HCT116 (cell line): ENCODE measurements around the gene TALDO1. TPM values are rescaled to one million over a fixed set of nuclear protein-coding genes. Genes with fewer than 3 reads are reported as not detected.

ENCODE experiments used
- ATAC-seq: fragments of 200-7000 bp; cut with Tn5 transposase; 2 replicates; pipeline ENCODE4 v1.9.1; 2020; ENCODE audit warnings: mild to moderate bottlenecking, moderate library complexity
- BruUV-seq: library from RNA; stranded (reverse); fragments of 400-500 nt; replicated peaks from 2 replicates; lab custom pipeline; 2021; lab: Mats Ljungman, UMichigan
- CTCF ChIA-PET: fragments of 300-600 bp; sonication (Branson Sonifier 250); formaldehyde crosslinking; loops from one replicate; lab custom pipeline; 2021; ENCODE audit warnings: antibody characterized with exemption; lab: Charles Lee
- POLR2A ChIA-PET: fragments of 300-600, 350-600 bp; sonication (Branson Sonifier 250); formaldehyde crosslinking; loops from one replicate; lab custom pipeline; 2021; ENCODE audit warnings: antibody characterized with exemption; lab: Charles Lee
- RAD21 ChIA-PET, 2 experiments: fragments of 300-600 bp; sonication (Branson Sonifier 250); formaldehyde crosslinking; loops; one replicate each; lab custom pipeline; 2023; ENCODE audit warnings: low total read pairs in 2 of 2; ENCODE audit not compliant: uncharacterized antibody in 2 of 2, unreplicated experiment in 2 of 2, low non-redundant PET in 1 of 2; lab: Charles Lee
- DNase-seq: peaks from one replicate; pipeline ENCODE4 v3.0.0-alpha.2; 2010; ENCODE audit warnings: low read depth, low spot score
- H2AFZ ChIP-seq: fragments of 200-600 bp; shearing (Covaris generic), sonication (generic); 2 replicates; pipeline ENCODE4 v1.6.1; 2017; ENCODE audit warnings: low read depth, mixed run types, mixed read lengths, antibody characterized with exemption, low read length; ENCODE audit not compliant: poor library complexity, severe bottlenecking
- H3K27ac ChIP-seq: 2 replicates; pipeline ENCODE4 v1.5.1; 2012; ENCODE audit warnings: low read depth, low read length
- H3K27me3 ChIP-seq: fragments of 200-600 bp; sonication (generic); 2 replicates; pipeline ENCODE4 v1.6.1; 2016; ENCODE audit warnings: mixed run types, low read length, mixed read lengths; ENCODE audit not compliant: insufficient read depth
- H3K36me3 ChIP-seq, 2 experiments: fragments of 200-500 bp in 1 of 2; fragments of 200-600 bp in 1 of 2; sonication (Bioruptor generic) in 1 of 2; sonication (generic) in 1 of 2; 2 replicates each; pipeline versions ENCODE4 v1.5.1 to v1.6.1; 2014 to 2016; ENCODE audit warnings: low read length in 2 of 2, inconsistent platforms in 1 of 2, mixed read lengths in 1 of 2, mixed run types in 1 of 2; ENCODE audit not compliant: insufficient read depth in 2 of 2, control insufficient read depth in 1 of 2
- H3K4me1 ChIP-seq, 2 experiments: fragments of 200-600 bp in 1 of 2; sonication (generic) in 1 of 2; 2 replicates each; pipeline versions ENCODE4 v1.5.1 to v1.6.1; 2012 to 2017; ENCODE audit warnings: low read length in 2 of 2, inconsistent platforms in 1 of 2, mild to moderate bottlenecking in 1 of 2, mixed read lengths in 1 of 2, mixed run types in 1 of 2, moderate library complexity in 1 of 2; ENCODE audit not compliant: insufficient read depth in 2 of 2, control insufficient read depth in 1 of 2
- H3K4me2 ChIP-seq: fragments of 200-600 bp; sonication (generic); 2 replicates; pipeline ENCODE4 v1.6.1; 2017; ENCODE audit warnings: mixed run types, low read length, mixed read lengths
- H3K4me3 ChIP-seq, 2 experiments: fragments of 200-600 bp in 1 of 2; sonication (generic) in 1 of 2; replicated peaks in 1 of 2; 2 replicates each; pipeline ENCODE4 v1.5.1; 2011 to 2016; ENCODE audit warnings: low read length in 2 of 2, control low read depth in 1 of 2, low read depth in 1 of 2, mild to moderate bottlenecking in 1 of 2, mixed read lengths in 1 of 2, mixed run types in 1 of 2
- H3K79me2 ChIP-seq: fragments of 200-600 bp; sonication (generic); 2 replicates; pipeline ENCODE4 v1.6.1; 2017; ENCODE audit warnings: mild to moderate bottlenecking, mixed run types, low read length, moderate library complexity, mixed read lengths; ENCODE audit not compliant: insufficient read depth
- H3K9ac ChIP-seq: fragments of 200-600 bp; sonication (generic); 2 replicates; pipeline ENCODE4 v1.6.1; 2016; ENCODE audit warnings: low read length, mixed read lengths
- H3K9me2 ChIP-seq: fragments of 200-600 bp; sonication (generic), shearing (Covaris generic); 2 replicates; pipeline ENCODE4 v1.6.1; 2017; ENCODE audit warnings: mixed run types, mild to moderate bottlenecking, moderate library complexity; ENCODE audit not compliant: insufficient read depth
- H3K9me3 ChIP-seq, 2 experiments: fragments of 200-500 bp in 1 of 2; fragments of 200-600 bp in 1 of 2; sonication (Bioruptor generic) in 1 of 2; sonication (generic) in 1 of 2; 2 replicates each; pipeline ENCODE4 v1.6.1; 2014 to 2017; ENCODE audit warnings: low read length in 2 of 2, mixed read lengths in 2 of 2, inconsistent platforms in 1 of 2, low read depth in 1 of 2, mild to moderate bottlenecking in 1 of 2, mixed run types in 1 of 2, moderate library complexity in 1 of 2; ENCODE audit not compliant: control insufficient read depth in 1 of 2, insufficient read depth in 1 of 2
- H4K20me1 ChIP-seq: fragments of 200-600 bp; sonication (generic), shearing (Covaris generic); 2 replicates; pipeline ENCODE4 v1.6.1; 2017; ENCODE audit warnings: mixed run types, mild to moderate bottlenecking, moderate library complexity; ENCODE audit not compliant: insufficient read depth
- CEBPB ChIP-seq: IDR thresholded peaks from 2 replicates; pipeline ENCODE4 v1.6.1; 2012; ENCODE audit warnings: low read depth
- EGR1 ChIP-seq: IDR thresholded peaks from 2 replicates; pipeline ENCODE4 v1.6.1; 2012; ENCODE audit warnings: low read depth
- ELF1 ChIP-seq: IDR thresholded peaks from 2 replicates; pipeline ENCODE4 v1.6.1; 2012; ENCODE audit warnings: low read depth, borderline replicate concordance
- EZH2phosphoT487 ChIP-seq: fragments of 200-600 bp; IDR thresholded peaks from 2 replicates; pipeline ENCODE4 v1.6.1; 2018; ENCODE audit warnings: antibody characterized with exemption, borderline replicate concordance
- FOSL1 ChIP-seq: IDR thresholded peaks from 2 replicates; pipeline ENCODE4 v1.6.1; 2012; ENCODE audit warnings: low read depth
- SRF ChIP-seq: IDR thresholded peaks from 2 replicates; pipeline ENCODE4 v1.6.1; 2012; ENCODE audit warnings: low read depth
- TCF7L2 ChIP-seq: IDR thresholded peaks from 2 replicates; pipeline ENCODE4 v1.7.0; 2011; ENCODE audit warnings: borderline replicate concordance, inconsistent platforms; ENCODE audit not compliant: insufficient read depth, insufficient read length; ENCODE audit errors: extremely low read depth
- intact Hi-C: fragments of 100-400 bp; cut with micrococcal nuclease; formaldehyde crosslinking; loops from 2 replicates; pipeline ENCODE4 v1.10.0; 2022
- total RNA-seq: library from RNA; stranded (reverse); gene quantifications from one replicate; pipeline ENCODE4 v1.2.1, GENCODE V29; 2021; ENCODE audit not compliant: unreplicated experiment
- TF ChIP-seq, protein P1 (sequence below), 3 experiments: fragments of 200-600 bp in 1 of 3; sonication (generic) in 1 of 3; IDR thresholded peaks in 2 of 3; conservative IDR thresholded peaks in 1 of 3; 2 replicates each; pipeline ENCODE4 v1.5.1; 2012 to 2017; ENCODE audit warnings: low read depth in 2 of 3, low read length in 2 of 3, antibody characterized with exemption in 1 of 3, borderline replicate concordance in 1 of 3, control low read depth in 1 of 3, mild to moderate bottlenecking in 1 of 3, mixed read lengths in 1 of 3, mixed run types in 1 of 3, moderate library complexity in 1 of 3; ENCODE audit not compliant: insufficient read depth in 1 of 3
- TF ChIP-seq, protein P2 (sequence below): IDR thresholded peaks from 2 replicates; pipeline ENCODE4 v1.6.1; 2011; ENCODE audit warnings: mild to moderate bottlenecking, low read length, moderate library complexity; ENCODE audit not compliant: insufficient replicate concordance; ENCODE audit errors: extremely low read depth

The TALDO1 gene
- total RNA-seq, 1 experiment from 2014 or later = 242 TPM

GRCh38 chr11:811446-812245, 64.4 kb downstream of the TALDO1 start:
- ChIA-PET CTCF (no interaction called here), RAD21 (no interaction called here), POLR2A (interaction anchor here (1.8 kb wide), 1 partner anchor 8 kb away, joined by 9 read pairs; the partner anchor contains the start of gene PNPLA2)
- peaks cover 21 to 38% of the 10 kb centered on the region in 2 experiments for H3K36me3 ChIP-seq
- H3K9me2 ChIP-seq = no peaks in the 10 kb centered on the region
- no peaks in the 10 kb centered on the region for H3K9me3 ChIP-seq
- BruUV-seq = no TSS peak
- H3K9ac ChIP-seq = peak overlapping the region; percentile 100
- peak overlapping the region; percentile 82 to 97 for H3K4me3 ChIP-seq
- TF ChIP-seq ELF1 (no peak), TCF7L2 (no peak), CEBPB (no peak), EZH2phosphoT487 (no peak), SRF (no peak), EGR1 (no peak), FOSL1 (no peak)
- TF ChIP-seq, protein P1, sequence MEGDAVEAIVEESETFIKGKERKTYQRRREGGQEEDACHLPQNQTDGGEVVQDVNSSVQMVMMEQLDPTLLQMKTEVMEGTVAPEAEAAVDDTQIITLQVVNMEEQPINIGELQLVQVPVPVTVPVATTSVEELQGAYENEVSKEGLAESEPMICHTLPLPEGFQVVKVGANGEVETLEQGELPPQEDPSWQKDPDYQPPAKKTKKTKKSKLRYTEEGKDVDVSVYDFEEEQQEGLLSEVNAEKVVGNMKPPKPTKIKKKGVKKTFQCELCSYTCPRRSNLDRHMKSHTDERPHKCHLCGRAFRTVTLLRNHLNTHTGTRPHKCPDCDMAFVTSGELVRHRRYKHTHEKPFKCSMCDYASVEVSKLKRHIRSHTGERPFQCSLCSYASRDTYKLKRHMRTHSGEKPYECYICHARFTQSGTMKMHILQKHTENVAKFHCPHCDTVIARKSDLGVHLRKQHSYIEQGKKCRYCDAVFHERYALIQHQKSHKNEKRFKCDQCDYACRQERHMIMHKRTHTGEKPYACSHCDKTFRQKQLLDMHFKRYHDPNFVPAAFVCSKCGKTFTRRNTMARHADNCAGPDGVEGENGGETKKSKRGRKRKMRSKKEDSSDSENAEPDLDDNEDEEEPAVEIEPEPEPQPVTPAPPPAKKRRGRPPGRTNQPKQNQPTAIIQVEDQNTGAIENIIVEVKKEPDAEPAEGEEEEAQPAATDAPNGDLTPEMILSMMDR (IDR thresholded peaks at IDR 0.05 in 2 of 3, conservative IDR thresholded peaks at IDR 0.05 in 1 of 3; ENCODE audit: borderline replicate concordance in 1 of 3, insufficient read depth in 1 of 3, low read depth in 2 of 3, low read length in 2 of 3) = peak in 2 of 3 experiments; percentile 8 to 16; a peak in 1 of 6 replicates
- TF ChIP-seq, protein P2, sequence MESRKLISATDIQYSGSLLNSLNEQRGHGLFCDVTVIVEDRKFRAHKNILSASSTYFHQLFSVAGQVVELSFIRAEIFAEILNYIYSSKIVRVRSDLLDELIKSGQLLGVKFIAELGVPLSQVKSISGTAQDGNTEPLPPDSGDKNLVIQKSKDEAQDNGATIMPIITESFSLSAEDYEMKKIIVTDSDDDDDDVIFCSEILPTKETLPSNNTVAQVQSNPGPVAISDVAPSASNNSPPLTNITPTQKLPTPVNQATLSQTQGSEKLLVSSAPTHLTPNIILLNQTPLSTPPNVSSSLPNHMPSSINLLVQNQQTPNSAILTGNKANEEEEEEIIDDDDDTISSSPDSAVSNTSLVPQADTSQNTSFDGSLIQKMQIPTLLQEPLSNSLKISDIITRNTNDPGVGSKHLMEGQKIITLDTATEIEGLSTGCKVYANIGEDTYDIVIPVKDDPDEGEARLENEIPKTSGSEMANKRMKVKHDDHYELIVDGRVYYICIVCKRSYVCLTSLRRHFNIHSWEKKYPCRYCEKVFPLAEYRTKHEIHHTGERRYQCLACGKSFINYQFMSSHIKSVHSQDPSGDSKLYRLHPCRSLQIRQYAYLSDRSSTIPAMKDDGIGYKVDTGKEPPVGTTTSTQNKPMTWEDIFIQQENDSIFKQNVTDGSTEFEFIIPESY = no peak
- H3K27ac ChIP-seq = peak overlapping the region; percentile 93
- H3K4me1 ChIP-seq = peaks cover 17 to 55% of the 10 kb centered on the region in 2 experiments
- intact Hi-C loops = no loop called here
- peak overlapping the region; percentile 88 for H3K4me2 ChIP-seq
- ATAC-seq (no peak), DNase-seq (no peak)
- H2AFZ ChIP-seq = no peak overlapping the region
- H3K27me3 ChIP-seq = no peaks in the 10 kb centered on the region
- peaks cover 52% of the 10 kb centered on the region for H3K79me2 ChIP-seq
- peaks cover 17% of the 10 kb centered on the region; the same call in 1 of the 2 replicates for H4K20me1 ChIP-seq
